T-helper 2 cell treated with Interferon-gamma antibody and Interleukin-4, amounts not matched to agents 5 μg/mL and 100 μg/mL, for 36 hours (primary cell): ENCODE measurements around the gene ANKIB1.
"Not testable (repeated sequence)": the region's sequence is repeated elsewhere in the genome, so short reads cannot be mapped to it uniquely, and the experiment has no call there.

Experiments used
- DNase-seq: peaks from one replicate; pipeline ENCODE4 v3.0.0; 2021; ENCODE audit warnings: low spot score
- H3K27ac Mint-ChIP-seq: one replicate; pipeline ENCODE4 v1.8.0; 2021; ENCODE audit warnings: mild to moderate bottlenecking, mixed read lengths
- H3K27me3 Mint-ChIP-seq: one replicate; pipeline ENCODE4 v1.8.0; 2021; ENCODE audit warnings: low read depth, mixed read lengths
- H3K36me3 Mint-ChIP-seq: one replicate; pipeline ENCODE4 v1.8.0; 2021; ENCODE audit warnings: low read depth, mixed read lengths
- H3K4me1 Mint-ChIP-seq: one replicate; pipeline ENCODE4 v1.8.0; 2021; ENCODE audit warnings: low read depth, mixed read lengths
- H3K4me3 Mint-ChIP-seq: one replicate; pipeline ENCODE4 v1.8.0; 2022; ENCODE audit warnings: mild to moderate bottlenecking, moderate library complexity, mixed read lengths
- H3K9me3 Mint-ChIP-seq: one replicate; pipeline ENCODE4 v1.8.0; 2021; ENCODE audit warnings: mixed read lengths

The ANKIB1 gene

GRCh38 chr7:92325173-92325572 lies 79.4 kb downstream of the ANKIB1 start:
- H3K4me3 Mint-ChIP-seq: no peak overlapping the region
- no peaks in the 10 kb centered on the region for H3K9me3 Mint-ChIP-seq
- no peaks in the 10 kb centered on the region for H3K27me3 Mint-ChIP-seq
- H3K4me1 Mint-ChIP-seq: peaks cover 3% of the 10 kb centered on the region
- no peak for DNase-seq
- H3K36me3 Mint-ChIP-seq: peaks cover 14% of the 10 kb centered on the region
- no peak overlapping the region for H3K27ac Mint-ChIP-seq

DNA sequence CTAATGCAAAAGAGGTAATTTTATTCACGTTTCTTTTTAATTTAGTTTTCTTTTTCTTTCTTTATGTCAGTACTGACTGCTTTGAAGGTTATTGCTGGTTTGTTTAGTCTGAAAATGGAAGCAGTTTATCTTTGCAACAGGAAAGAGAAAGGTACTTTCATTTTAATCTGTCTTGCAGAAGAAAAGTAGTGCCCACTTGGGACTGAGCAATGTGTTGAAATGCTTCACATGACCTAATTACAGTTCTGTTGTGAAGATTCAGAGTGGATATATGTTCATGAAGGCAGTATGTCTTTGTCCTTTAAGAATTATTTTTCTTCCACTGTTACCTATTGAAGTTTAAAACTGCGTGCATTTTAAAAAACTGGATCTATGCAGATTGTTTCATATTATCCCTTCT lies 80.1 kb downstream of the ANKIB1 start:
- no peak for DNase-seq
- no peaks in the 10 kb centered on the region for H3K9me3 Mint-ChIP-seq

GRCh38 chr7:92330835-92331438 lies 85.2 kb downstream of the ANKIB1 start:
- Mint-ChIP-seq H3K4me1 (peaks cover under 1% of the 10 kb centered on the region), H3K9me3 (peaks cover 9% of the 10 kb centered on the region), H3K27ac (no peak overlapping the region), H3K27me3 (no peaks in the 10 kb centered on the region), H3K4me3 (no peak overlapping the region), H3K36me3 (peaks cover 17% of the 10 kb centered on the region)
- DNase-seq: no peak

More for the DNA sequence above, 80.1 kb downstream of the ANKIB1 start:
- no peak overlapping the region for H3K27ac Mint-ChIP-seq
- H3K4me1 Mint-ChIP-seq: peaks cover 3% of the 10 kb centered on the region
- H3K27me3 Mint-ChIP-seq: no peaks in the 10 kb centered on the region
- peaks cover 10% of the 10 kb centered on the region for H3K36me3 Mint-ChIP-seq
- H3K4me3 Mint-ChIP-seq: no peak overlapping the region

DNA sequence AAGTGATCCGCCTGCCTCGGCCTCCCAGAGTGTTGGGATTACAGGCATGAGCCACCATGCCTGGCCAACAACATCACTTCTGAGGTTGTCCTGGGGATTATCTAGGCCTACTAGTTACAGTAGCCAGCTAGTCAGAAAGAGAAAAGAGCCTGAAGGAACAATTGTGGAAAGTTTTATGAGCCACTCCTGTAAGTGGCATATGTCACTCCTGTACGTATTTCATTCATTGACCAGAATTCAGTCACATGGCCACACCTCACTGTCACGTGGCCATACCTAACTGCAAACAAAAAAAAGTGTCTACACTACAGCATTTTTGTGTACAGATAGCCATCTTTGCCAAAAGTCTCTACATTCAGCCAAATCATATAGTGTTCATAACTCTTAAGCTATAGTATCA lies 85.7 kb downstream of the ANKIB1 start:
- H3K4me3 Mint-ChIP-seq: no peak overlapping the region
- H3K27ac Mint-ChIP-seq: no peak overlapping the region
- H3K36me3 Mint-ChIP-seq: peaks cover 21% of the 10 kb centered on the region
- H3K4me1 Mint-ChIP-seq: no peaks in the 10 kb centered on the region
- H3K27me3 Mint-ChIP-seq: no peaks in the 10 kb centered on the region
- H3K9me3 Mint-ChIP-seq: peaks cover 9% of the 10 kb centered on the region
- DNase-seq: no peak

DNA sequence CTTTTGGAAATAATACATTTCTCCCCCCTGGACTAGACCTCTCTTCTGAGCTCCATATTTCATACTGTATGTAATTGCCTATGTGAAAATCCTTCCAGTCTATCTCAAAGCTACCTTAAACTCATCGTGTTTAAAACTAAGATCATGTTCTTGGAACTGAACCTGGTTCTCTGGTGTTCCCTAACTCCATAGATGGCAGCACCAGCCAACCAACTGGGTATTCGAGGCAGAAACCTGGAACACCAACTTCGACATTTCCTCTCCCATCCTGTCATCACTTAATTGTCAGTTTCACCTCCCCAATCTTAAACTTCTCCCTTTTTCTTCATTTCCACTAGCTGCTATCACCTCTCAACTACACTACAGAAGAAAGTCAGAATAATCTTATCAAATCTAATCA lies 87.0 kb downstream of the ANKIB1 start:
- Mint-ChIP-seq H3K4me1 (no peaks in the 10 kb centered on the region), H3K27ac (no peak overlapping the region), H3K4me3 (no peak overlapping the region), H3K9me3 (peaks cover 9% of the 10 kb centered on the region), H3K36me3 (peaks cover 24% of the 10 kb centered on the region), H3K27me3 (no peaks in the 10 kb centered on the region)
- no peak for DNase-seq

- no peak overlapping the region for H3K27ac Mint-ChIP-seq
- no peak for DNase-seq
- H3K4me1 Mint-ChIP-seq: no peaks in the 10 kb centered on the region
- H3K36me3 Mint-ChIP-seq: peaks cover 21% of the 10 kb centered on the region
- no peaks in the 10 kb centered on the region for H3K27me3 Mint-ChIP-seq
- peaks cover 9% of the 10 kb centered on the region for H3K9me3 Mint-ChIP-seq
- H3K4me3 Mint-ChIP-seq: no peak overlapping the region
Measured at GRCh38 chr7:92333866-92334265, 88.1 kb downstream of the ANKIB1 start.

DNA sequence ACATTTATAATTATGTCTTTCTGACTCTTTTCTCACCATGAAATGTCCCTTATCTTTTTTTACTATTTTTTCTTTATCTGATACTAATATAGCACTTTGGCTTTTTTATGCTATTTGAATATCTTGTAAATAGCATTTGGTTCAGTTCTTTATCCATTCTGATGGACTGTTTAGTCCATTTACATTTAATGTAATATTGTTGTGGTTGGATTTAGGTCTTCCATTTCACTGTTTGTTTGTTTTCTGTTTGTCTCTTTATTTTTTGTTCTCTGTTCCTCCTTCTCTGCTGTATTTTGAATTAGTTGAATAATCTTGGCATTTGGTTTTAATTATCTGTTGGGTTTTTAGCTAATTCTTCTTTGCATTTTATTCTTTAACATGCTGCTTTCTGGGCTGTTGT lies 89.8 kb downstream of the ANKIB1 start:
- no peak overlapping the region for H3K27ac Mint-ChIP-seq

DNA sequence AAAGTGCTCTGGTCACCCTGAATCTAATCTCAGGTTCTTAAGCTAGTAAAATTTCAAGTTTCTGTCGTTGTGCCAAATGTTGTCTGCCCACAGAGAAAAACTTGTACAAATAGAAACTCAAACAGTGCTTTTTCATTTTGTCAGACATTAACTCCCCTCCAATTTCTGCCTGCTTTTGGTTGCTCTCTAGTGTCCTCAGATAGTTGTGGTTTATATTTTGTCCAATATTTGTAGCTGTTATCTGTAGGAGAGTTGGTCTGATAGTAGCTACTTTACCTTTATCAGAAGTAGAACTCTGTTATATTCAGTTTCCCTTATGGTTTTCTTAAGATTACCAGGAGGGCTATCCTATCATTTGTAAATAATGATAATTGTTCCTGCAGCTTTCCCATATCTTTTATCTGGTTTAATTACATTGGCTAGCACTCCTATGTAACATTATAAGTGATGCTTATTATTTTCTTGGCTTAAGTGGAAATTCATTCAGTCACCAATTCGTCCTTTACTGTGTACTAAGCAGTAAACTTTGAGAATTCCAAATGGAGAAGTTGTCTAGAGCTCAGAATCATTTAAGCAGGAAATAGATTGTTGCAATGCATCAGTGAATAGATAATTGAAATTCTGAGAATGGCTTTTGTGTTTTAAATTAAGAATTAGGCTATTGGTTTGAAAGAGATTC lies 91.0 kb downstream of the ANKIB1 start:
- Mint-ChIP-seq H3K4me3 (no peak overlapping the region), H3K27ac (no peak overlapping the region), H3K4me1 (no peaks in the 10 kb centered on the region), H3K9me3 (peaks cover 9% of the 10 kb centered on the region), H3K36me3 (peaks cover 20% of the 10 kb centered on the region), H3K27me3 (no peaks in the 10 kb centered on the region)
- no peak for DNase-seq

More for the DNA sequence above, 89.8 kb downstream of the ANKIB1 start:
- Mint-ChIP-seq H3K36me3 (peaks cover 20% of the 10 kb centered on the region), H3K4me3 (no peak overlapping the region), H3K9me3 (peaks cover 9% of the 10 kb centered on the region), H3K27me3 (no peaks in the 10 kb centered on the region), H3K4me1 (no peaks in the 10 kb centered on the region)
- no peak for DNase-seq

DNA sequence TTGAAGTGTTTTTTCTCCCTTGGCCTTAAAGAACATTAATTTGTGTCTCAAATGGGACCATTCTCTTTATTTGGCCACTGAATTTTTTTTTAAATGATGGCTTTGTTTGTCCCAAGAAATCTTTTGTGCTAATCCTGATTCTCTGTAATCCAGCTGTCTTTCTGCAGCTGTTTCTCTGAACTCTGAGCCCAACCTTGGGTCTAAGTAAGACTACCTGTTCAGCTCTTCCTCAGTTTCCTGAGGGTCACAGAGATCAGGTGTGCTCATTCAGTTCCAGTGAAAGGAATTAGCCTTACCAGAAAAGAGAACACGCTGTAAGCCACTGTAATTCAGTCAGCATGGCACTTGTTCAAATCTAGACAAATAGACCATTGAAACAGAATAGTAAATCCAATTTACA lies 94.2 kb downstream of the ANKIB1 start:
- H3K27ac Mint-ChIP-seq: no peak overlapping the region
- peaks cover 19% of the 10 kb centered on the region for H3K36me3 Mint-ChIP-seq
- DNase-seq: no peak
- H3K27me3 Mint-ChIP-seq: no peaks in the 10 kb centered on the region
- peaks cover 9% of the 10 kb centered on the region for H3K9me3 Mint-ChIP-seq
- H3K4me1 Mint-ChIP-seq: no peaks in the 10 kb centered on the region
- H3K4me3 Mint-ChIP-seq: no peak overlapping the region

DNA sequence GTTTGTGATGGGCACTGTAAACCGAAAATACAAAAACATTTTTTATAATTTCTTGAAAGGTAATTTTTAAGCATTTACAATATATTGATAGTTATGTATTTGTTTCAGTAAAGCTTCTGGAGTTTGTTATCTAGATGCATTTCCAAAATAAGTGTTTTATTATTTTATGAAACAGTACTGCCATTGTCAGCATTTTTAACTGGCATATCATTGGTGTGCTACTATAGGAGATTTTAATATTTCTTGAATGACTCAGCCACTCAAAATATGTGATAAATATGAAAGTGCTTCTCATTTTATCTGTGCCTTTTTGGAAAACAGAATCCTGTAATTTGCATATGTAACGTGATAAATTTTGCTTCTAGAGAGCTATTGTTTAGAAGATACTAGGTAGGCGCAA lies 97.9 kb downstream of the ANKIB1 start:
- H3K36me3 Mint-ChIP-seq: peaks cover 17% of the 10 kb centered on the region
- no peak for DNase-seq
- no peaks in the 10 kb centered on the region for H3K27me3 Mint-ChIP-seq
- H3K4me1 Mint-ChIP-seq: no peaks in the 10 kb centered on the region
- no peaks in the 10 kb centered on the region for H3K9me3 Mint-ChIP-seq
- no peak overlapping the region for H3K27ac Mint-ChIP-seq
- H3K4me3 Mint-ChIP-seq: no peak overlapping the region

- H3K4me1 Mint-ChIP-seq: no peaks in the 10 kb centered on the region
- no peak overlapping the region for H3K4me3 Mint-ChIP-seq
- no peaks in the 10 kb centered on the region for H3K9me3 Mint-ChIP-seq
- H3K27ac Mint-ChIP-seq: no peak overlapping the region
- no peak for DNase-seq
- H3K36me3 Mint-ChIP-seq: peaks cover 20% of the 10 kb centered on the region
- no peaks in the 10 kb centered on the region for H3K27me3 Mint-ChIP-seq
Measured at GRCh38 chr7:92352009-92352408, 106.2 kb downstream of the ANKIB1 start.

DNA sequence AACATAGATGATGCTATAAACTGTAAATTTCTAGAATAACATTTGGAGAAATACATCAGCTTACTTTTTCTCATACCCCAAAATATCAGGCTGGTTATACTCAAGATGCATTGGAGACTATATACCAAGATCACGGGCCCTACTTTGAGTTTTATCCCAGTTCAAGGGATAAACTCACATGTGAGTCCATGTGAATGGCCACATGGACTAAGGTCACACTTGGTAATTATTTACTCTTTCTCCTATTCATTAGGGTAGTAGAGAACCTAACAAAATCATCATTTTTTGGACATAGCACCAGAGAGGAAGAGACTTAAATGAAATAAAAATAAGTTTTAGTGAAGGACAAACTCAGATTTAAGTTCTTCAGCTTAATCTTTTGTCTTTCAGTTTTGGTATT lies 108.4 kb downstream of the ANKIB1 start:
- no peak for DNase-seq
- Mint-ChIP-seq H3K4me1 (no peaks in the 10 kb centered on the region), H3K9me3 (no peaks in the 10 kb centered on the region), H3K4me3 (no peak overlapping the region), H3K27me3 (no peaks in the 10 kb centered on the region), H3K36me3 (peaks cover 15% of the 10 kb centered on the region), H3K27ac (no peak overlapping the region)

DNA sequence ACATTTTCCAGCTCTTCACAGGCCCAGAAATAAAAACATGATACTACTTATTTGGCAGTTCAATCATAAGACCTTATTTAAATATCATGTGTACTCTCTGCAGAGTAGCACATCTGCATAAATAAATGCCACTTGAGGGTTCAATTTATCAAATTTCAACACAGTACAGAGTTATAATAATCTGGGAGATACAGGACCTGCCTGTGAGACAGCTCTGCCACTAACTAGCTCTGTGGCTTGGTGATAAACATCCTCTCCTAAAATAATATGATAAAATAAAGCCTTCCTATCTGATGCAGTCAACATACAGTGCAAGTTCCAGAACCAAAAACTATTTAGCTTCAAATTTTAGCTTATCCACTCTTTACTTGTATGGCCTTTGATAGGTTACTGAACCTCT lies 110.6 kb downstream of the ANKIB1 start:
- Mint-ChIP-seq H3K27ac (no peak overlapping the region), H3K9me3 (no peaks in the 10 kb centered on the region), H3K27me3 (no peaks in the 10 kb centered on the region), H3K4me1 (no peaks in the 10 kb centered on the region), H3K4me3 (no peak overlapping the region), H3K36me3 (peaks cover 19% of the 10 kb centered on the region)
- no peak for DNase-seq

GRCh38 chr7:92357260-92357659 lies 111.5 kb downstream of the ANKIB1 start:
- Mint-ChIP-seq H3K27me3 (no peaks in the 10 kb centered on the region), H3K4me1 (no peaks in the 10 kb centered on the region), H3K27ac (no peak overlapping the region), H3K36me3 (peaks cover 20% of the 10 kb centered on the region), H3K4me3 (no peak overlapping the region), H3K9me3 (no peaks in the 10 kb centered on the region)
- DNase-seq: no peak

- H3K27me3 Mint-ChIP-seq, H3K27ac Mint-ChIP-seq, H3K4me1 Mint-ChIP-seq, H3K9me3 Mint-ChIP-seq, H3K4me3 Mint-ChIP-seq, DNase-seq: not testable (repeated sequence)
- peaks cover 22% of the 10 kb centered on the region for H3K36me3 Mint-ChIP-seq
Measured at GRCh38 chr7:92359179-92359578, 113.4 kb downstream of the ANKIB1 start.
